Body of pancreas (tissue), 4 donors: ENCODE measurements around the gene BZW2. TPM values are rescaled to one million over a fixed set of nuclear protein-coding genes. Genes with fewer than 3 reads are reported as not detected.
A peak's percentile ranks its signal among the peaks of the same experiment; 100 is the strongest.

Source experiments
- ATAC-seq: fragments of 150-250 bp; one replicate; pipeline ENCODE4 v1.9.1; 2016
- DNase-seq, 4 donors: peaks; one replicate each; pipeline ENCODE4 v3.0.0-alpha.2; 2019
- H3K27ac ChIP-seq, 4 donors: fragments of 200-600 bp; sonication (generic); 1 replicate in 3 of 4; 2 replicates in 1 of 4; pipeline versions ENCODE4 v1.5.1 to v1.6.1; 2016 to 2019; ENCODE audit warnings: mild to moderate bottlenecking in 1 of 4, mixed read lengths in 1 of 4, moderate library complexity in 1 of 4
- H3K27me3 ChIP-seq, 2 donors: fragments of 200-600 bp; sonication (generic); one replicate each; pipeline ENCODE4 v1.6.0; 2016; ENCODE audit warnings: mild to moderate bottlenecking in 1 of 2
- H3K36me3 ChIP-seq, 2 donors: fragments of 200-600 bp; sonication (generic); replicated peaks in 1 of 2; 2 replicates each; pipeline ENCODE4 v1.5.1; 2016; ENCODE audit warnings: low read depth in 2 of 2; ENCODE audit not compliant: insufficient read depth in 1 of 2
- H3K4me1 ChIP-seq: fragments of 200-600 bp; sonication (generic); one replicate; pipeline ENCODE4 v1.6.0; 2016
- H3K4me3 ChIP-seq, 2 donors: fragments of 200-600 bp; sonication (generic); 1 replicate in 1 of 2; 2 replicates in 1 of 2; pipeline ENCODE4 v1.5.1; 2016 to 2019
- H3K9me3 ChIP-seq, 3 donors: fragments of 200-600 bp; sonication (generic); 1 replicate in 2 of 3; 2 replicates in 1 of 3; pipeline ENCODE4 v1.5.1; 2016
- CTCF ChIP-seq, 7 experiments: fragments of 450-650 bp in 4 of 7; fragments of 200-600 bp in 3 of 7; sonication (generic) in 3 of 7; IDR thresholded peaks; one replicate each; pipeline ENCODE4 v1.5.1; 2016 to 2019; ENCODE audit warnings: antibody characterized with exemption in 7 of 7
- POLR2A ChIP-seq, 3 donors: fragments of 450-650 bp; IDR thresholded peaks; one replicate each; pipeline ENCODE4 v1.6.1; 2016; ENCODE audit warnings: antibody characterized with exemption in 3 of 3, mild to moderate bottlenecking in 2 of 3
- WGBS, 2 donors: methylation state at CpG; one replicate each; pipeline ENCODE4 v1.1.5; 2017; 5-methylcytosine and 5-hydroxymethylcytosine counted together
- intact Hi-C: fragments of 100-400 bp; cut with DNase I; formaldehyde crosslinking; loops from one replicate; pipeline ENCODE4 v1.15.1; 2023
- total RNA-seq, 2 donors: library from RNA; depleted of rRNA; stranded (reverse); fragments of >200 nt; gene quantifications; one replicate each; pipeline ENCODE4 v1.1.0, GENCODE V29; 2016

The BZW2 gene
- total RNA-seq, 2 donors from 2014 or later: 27.0 to 41.5 TPM

GRCh38 chr7:16638282-16639280 lies 7.4 kb upstream of the BZW2 start:
- TF ChIP-seq CTCF (IDR thresholded peaks at IDR 0.05) (no peak), POLR2A (IDR thresholded peaks at IDR 0.05) (no peak)
- Histone ChIP-seq H3K36me3 (no peaks in the 10 kb centered on the region), H3K4me3 (no peak overlapping the region), H3K27ac (no peak overlapping the region), H3K9me3 (no peaks in the 10 kb centered on the region), H3K27me3 (no peaks in the 10 kb centered on the region), H3K4me1 (peaks cover 21% of the 10 kb centered on the region)
- DNase-seq (no peak), ATAC-seq (no peak)
- intact Hi-C loops: no loop called here
- WGBS, 2 donors: 81% methylated on average over 7 of the region's 7 CpGs

DNA sequence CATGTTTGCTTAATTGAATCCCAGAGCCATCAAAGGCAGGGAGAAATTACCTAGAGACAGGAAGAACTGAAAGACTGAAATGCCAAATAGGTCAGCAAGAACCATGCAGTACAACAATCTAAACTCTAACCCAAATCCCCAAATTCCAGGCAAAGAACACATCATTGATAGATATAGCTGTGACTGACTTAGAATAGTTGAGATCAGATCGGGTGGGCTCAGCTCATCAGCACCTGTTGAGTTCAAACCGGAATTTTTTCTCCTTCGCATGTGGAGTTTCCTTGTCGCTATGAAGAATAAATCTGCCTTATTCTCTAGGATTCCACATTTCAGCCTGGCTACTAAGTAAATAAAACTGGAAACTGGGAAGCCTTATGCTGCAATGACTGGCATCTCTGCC lies 1.8 kb upstream of the BZW2 start:
- H3K27me3 ChIP-seq: no peaks in the 10 kb centered on the region
- H3K27ac ChIP-seq: peak overlapping the region; percentile 86 to 97 (median 93)
- H3K36me3 ChIP-seq: no peaks in the 10 kb centered on the region
- TF ChIP-seq CTCF (IDR thresholded peaks at IDR 0.05) (no peak), POLR2A (IDR thresholded peaks at IDR 0.05) (no peak)
- DNase-seq (no peak), ATAC-seq (no peak)
- peak overlapping the region in 1 of 2 donors; percentile 60 for H3K4me3 ChIP-seq
- intact Hi-C loops: no loop called here
- H3K9me3 ChIP-seq: no peaks in the 10 kb centered on the region
- 10 to 18% methylated on average over 4 of the region's 4 CpGs for WGBS, 2 donors
- peaks cover 46% of the 10 kb centered on the region for H3K4me1 ChIP-seq

GRCh38 chr7:16644636-16645592 lies 1.1 kb upstream of the BZW2 start:
- H3K27me3 ChIP-seq: no peaks in the 10 kb centered on the region
- H3K36me3 ChIP-seq: no peaks in the 10 kb centered on the region
- TF ChIP-seq CTCF (IDR thresholded peaks at IDR 0.05) (no peak), POLR2A (IDR thresholded peaks at IDR 0.05) (peak in 2 of 3 donors; percentile 17 to 26)
- intact Hi-C loops: no loop called here
- H3K4me3 ChIP-seq: peak overlapping the region; percentile 47 to 60
- H3K9me3 ChIP-seq: no peaks in the 10 kb centered on the region
- peaks cover 46% of the 10 kb centered on the region for H3K4me1 ChIP-seq
- WGBS, 2 donors: 0 to 1% methylated on average over 40 to 57 of the region's 57 CpGs
- peak overlapping the region; percentile 86 to 97 (median 93) for H3K27ac ChIP-seq
- DNase-seq (peak; percentile 37 to 56 (median 46)), ATAC-seq (peak; percentile 30)

- no peak for TF ChIP-seq CTCF (IDR thresholded peaks at IDR 0.05)
- TF ChIP-seq POLR2A (IDR thresholded peaks at IDR 0.05): no peak
- H3K4me1 ChIP-seq: peaks cover 54% of the 10 kb centered on the region
- ATAC-seq: peak; percentile 4
- H3K36me3 ChIP-seq: no peaks in the 10 kb centered on the region
- peak in 2 of 4 donors; percentile 14 to 34 for DNase-seq
- no peaks in the 10 kb centered on the region for H3K27me3 ChIP-seq
- peak overlapping the region; percentile 68 to 91 for H3K4me3 ChIP-seq
- intact Hi-C loops: no loop called here
- H3K9me3 ChIP-seq: no peaks in the 10 kb centered on the region
- 1 to 2% methylated on average over 16 to 29 of the region's 29 CpGs for WGBS, 2 donors
- H3K27ac ChIP-seq: peak overlapping the region; percentile 93 to 98 (median 95)
Observed at GRCh38 chr7:16646472-16647072, 591 bp downstream of the BZW2 start.
